GM12872 (cell line): ENCODE results near the gene FAM241B.

Experiments used
- TF ChIP-seq, protein P1 (sequence below): IDR thresholded peaks from 3 replicates; pipeline ENCODE4 v1.5.1; 2011; ENCODE audit warnings: low read depth, mild to moderate bottlenecking, low read length, moderate library complexity; ENCODE audit not compliant: insufficient read depth

The FAM241B gene

GRCh38 chr10:69640196-69640980 lies 10.3 kb downstream of the FAM241B start:
- TF ChIP-seq, protein P1, sequence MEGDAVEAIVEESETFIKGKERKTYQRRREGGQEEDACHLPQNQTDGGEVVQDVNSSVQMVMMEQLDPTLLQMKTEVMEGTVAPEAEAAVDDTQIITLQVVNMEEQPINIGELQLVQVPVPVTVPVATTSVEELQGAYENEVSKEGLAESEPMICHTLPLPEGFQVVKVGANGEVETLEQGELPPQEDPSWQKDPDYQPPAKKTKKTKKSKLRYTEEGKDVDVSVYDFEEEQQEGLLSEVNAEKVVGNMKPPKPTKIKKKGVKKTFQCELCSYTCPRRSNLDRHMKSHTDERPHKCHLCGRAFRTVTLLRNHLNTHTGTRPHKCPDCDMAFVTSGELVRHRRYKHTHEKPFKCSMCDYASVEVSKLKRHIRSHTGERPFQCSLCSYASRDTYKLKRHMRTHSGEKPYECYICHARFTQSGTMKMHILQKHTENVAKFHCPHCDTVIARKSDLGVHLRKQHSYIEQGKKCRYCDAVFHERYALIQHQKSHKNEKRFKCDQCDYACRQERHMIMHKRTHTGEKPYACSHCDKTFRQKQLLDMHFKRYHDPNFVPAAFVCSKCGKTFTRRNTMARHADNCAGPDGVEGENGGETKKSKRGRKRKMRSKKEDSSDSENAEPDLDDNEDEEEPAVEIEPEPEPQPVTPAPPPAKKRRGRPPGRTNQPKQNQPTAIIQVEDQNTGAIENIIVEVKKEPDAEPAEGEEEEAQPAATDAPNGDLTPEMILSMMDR, result no peak

DNA sequence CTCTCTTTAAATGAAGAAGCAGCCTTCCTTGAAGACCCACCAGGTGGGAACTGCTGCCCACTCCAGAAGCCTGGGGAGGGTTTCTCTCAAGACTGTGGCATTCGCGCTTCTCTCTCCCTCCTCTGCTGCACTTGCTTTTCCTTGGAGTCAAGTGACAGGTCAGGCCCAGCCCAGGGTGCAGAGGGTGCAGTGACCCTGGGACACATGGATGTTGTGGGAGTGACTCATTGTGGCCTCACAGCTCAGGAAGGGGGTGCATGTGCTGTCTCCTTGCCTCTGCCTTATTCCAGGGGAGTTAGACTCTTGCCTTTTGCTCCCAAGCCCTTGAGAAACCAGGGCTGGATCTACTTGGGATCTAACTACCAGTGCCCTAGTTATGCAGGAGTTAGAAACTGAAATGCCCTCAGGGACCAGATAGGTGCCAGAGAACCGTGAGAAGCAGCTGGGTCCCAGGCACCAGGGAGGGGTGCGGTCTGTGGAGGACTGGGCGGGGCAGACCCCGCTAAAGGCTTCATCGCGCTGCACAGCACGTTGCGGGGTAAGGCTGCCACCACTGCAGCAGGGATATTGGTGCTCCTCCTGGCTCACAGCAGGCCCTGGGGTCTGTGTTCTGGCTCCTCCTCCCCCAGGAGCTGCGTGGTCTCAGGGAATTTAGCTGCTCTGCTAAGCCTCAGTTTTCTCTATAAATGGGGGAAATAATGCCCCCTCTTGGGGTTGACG lies 11.4 kb downstream of the FAM241B start:
- TF ChIP-seq, protein P1, result no peak

- TF ChIP-seq, protein P1, result no peak
These were observed 12.7 kb downstream of the FAM241B start for GRCh38 chr10:69642747-69643146.

GRCh38 chr10:69643779-69644657 lies 14.0 kb downstream of the FAM241B start:
- TF ChIP-seq, protein P1, result no peak

DNA sequence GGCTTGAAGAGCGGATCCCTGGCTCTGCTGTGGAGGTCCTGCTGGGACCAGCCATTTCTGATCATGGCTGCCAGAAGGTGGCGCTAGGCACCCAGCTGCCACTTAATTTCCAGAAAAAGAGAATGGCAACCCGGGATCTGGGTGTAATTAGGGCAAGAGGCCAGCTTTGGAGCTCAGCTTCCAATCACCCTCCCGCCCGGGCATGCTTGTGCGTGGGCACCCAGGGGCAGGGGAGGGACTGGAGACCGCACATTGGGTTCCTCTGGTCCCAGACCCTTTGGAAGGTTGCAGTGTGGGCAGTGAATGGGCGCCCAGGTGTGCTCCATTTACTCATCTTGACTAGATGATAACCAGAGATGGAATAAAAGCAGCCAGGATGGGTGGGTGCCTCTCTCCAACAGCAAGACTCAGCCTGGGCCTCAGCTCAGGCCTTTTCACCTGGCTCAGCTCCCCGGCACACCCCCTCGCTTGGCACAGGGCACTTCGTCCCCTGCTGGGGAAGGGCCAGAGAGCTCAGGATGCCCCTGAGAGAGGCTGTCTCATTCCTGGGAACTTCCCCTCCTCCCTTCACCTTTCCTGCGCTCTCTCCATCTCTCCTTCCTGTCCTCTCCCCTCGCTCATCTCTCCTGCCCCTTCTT lies 14.7 kb downstream of the FAM241B start:
- TF ChIP-seq, protein P1, result peak; percentile 80

DNA sequence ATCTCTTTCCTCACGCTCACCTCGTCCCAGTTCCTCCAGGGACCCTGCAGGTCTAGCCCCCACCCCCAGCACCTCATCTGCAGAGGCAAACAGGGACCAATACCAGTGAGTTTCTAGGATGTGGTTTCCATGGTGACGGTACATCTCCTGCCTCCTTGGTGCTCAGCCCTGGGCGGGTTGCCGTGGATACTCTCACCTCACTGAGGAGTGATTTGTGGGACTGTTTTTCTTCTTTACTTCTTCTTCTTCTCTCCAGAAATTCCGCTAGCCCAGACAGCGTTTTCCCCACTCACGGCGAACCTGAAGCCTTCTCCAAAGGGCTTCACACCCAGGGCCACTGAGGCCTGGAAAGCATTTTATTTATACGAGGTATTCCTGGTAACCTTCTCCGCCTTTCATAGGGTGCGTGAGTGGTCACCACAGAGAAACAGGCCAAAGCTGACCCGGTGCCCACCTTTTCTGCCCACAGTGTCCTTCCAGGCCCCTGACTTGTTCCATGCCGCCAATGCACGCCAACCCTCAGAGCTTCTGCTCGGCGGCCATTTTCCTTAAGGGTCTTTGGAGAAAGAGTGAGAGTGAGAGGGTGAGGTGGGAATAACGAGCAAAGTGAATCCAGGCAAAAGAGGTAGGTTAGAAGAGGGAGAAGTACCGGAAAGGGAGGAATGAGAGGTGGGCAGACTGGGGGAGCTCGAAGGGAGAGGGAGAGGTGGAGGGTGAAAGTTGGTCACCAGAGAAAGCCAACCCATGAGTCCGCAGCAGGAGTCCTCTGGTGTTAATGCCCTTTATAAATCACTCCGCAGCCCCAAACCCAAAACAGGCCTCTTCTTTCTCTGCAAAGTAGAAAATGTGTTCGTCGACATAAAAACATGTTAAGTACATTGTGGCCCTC lies 15.5 kb downstream of the FAM241B start:
- TF ChIP-seq, protein P1, result no peak
